ENCODE results near the gene SLC5A10.

DNA sequence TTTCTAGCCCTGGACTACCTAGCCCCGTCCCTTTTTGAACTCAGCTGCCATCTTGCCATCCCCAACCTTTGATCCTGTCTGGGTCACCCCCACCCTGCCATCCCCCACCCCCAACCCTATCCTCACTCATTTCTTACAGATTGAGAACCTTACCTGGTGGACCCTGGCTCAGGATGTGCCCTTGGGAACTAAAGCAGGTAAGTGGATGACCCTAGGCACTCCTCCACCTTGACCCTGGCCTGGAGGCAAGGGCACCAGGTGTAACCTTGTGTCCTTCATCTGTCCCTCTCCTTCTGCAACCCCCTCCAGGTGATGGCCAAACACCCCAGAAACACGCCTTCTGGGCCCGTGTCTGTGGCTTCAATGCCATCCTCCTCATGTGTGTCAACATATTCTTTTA, 68.1 kb downstream of the SLC5A10 start:
- TF ChIP-seq, protein P1, sequence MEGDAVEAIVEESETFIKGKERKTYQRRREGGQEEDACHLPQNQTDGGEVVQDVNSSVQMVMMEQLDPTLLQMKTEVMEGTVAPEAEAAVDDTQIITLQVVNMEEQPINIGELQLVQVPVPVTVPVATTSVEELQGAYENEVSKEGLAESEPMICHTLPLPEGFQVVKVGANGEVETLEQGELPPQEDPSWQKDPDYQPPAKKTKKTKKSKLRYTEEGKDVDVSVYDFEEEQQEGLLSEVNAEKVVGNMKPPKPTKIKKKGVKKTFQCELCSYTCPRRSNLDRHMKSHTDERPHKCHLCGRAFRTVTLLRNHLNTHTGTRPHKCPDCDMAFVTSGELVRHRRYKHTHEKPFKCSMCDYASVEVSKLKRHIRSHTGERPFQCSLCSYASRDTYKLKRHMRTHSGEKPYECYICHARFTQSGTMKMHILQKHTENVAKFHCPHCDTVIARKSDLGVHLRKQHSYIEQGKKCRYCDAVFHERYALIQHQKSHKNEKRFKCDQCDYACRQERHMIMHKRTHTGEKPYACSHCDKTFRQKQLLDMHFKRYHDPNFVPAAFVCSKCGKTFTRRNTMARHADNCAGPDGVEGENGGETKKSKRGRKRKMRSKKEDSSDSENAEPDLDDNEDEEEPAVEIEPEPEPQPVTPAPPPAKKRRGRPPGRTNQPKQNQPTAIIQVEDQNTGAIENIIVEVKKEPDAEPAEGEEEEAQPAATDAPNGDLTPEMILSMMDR (conservative IDR thresholded peaks at IDR 0.05; ENCODE audit: low read depth in 2 of 2) = no peak
- TF ChIP-seq, protein P2, sequence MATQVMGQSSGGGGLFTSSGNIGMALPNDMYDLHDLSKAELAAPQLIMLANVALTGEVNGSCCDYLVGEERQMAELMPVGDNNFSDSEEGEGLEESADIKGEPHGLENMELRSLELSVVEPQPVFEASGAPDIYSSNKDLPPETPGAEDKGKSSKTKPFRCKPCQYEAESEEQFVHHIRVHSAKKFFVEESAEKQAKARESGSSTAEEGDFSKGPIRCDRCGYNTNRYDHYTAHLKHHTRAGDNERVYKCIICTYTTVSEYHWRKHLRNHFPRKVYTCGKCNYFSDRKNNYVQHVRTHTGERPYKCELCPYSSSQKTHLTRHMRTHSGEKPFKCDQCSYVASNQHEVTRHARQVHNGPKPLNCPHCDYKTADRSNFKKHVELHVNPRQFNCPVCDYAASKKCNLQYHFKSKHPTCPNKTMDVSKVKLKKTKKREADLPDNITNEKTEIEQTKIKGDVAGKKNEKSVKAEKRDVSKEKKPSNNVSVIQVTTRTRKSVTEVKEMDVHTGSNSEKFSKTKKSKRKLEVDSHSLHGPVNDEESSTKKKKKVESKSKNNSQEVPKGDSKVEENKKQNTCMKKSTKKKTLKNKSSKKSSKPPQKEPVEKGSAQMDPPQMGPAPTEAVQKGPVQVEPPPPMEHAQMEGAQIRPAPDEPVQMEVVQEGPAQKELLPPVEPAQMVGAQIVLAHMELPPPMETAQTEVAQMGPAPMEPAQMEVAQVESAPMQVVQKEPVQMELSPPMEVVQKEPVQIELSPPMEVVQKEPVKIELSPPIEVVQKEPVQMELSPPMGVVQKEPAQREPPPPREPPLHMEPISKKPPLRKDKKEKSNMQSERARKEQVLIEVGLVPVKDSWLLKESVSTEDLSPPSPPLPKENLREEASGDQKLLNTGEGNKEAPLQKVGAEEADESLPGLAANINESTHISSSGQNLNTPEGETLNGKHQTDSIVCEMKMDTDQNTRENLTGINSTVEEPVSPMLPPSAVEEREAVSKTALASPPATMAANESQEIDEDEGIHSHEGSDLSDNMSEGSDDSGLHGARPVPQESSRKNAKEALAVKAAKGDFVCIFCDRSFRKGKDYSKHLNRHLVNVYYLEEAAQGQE (IDR thresholded peaks at IDR 0.05; ENCODE audit: unreplicated experiment) = no peak
- TF ChIP-seq EZH2 (IDR thresholded peaks at IDR 0.05; ENCODE audit: low read depth, unreplicated experiment) (no peak), POLR2AphosphoS5 (IDR thresholded peaks at IDR 0.05; ENCODE audit: low read depth) (no peak), EZH2phosphoT487 (IDR thresholded peaks at IDR 0.05; ENCODE audit: unreplicated experiment) (no peak), ZNF114 (CRISPR knock-in tag; IDR thresholded peaks at IDR 0.05) (no peak), NANOG (IDR thresholded peaks at IDR 0.05; ENCODE audit: borderline replicate concordance) (no peak), ZNF331 (CRISPR knock-in tag; IDR thresholded peaks at IDR 0.05; ENCODE audit: low read depth) (no peak), JUNB (IDR thresholded peaks at IDR 0.05; ENCODE audit: unreplicated experiment) (no peak), CREB1 (CRISPR knock-in tag; IDR thresholded peaks at IDR 0.05; ENCODE audit: low read depth) (no peak), STAT1 (IDR thresholded peaks at IDR 0.05; ENCODE audit: unreplicated experiment) (no peak)
- TF ChIP-seq, protein P3, sequence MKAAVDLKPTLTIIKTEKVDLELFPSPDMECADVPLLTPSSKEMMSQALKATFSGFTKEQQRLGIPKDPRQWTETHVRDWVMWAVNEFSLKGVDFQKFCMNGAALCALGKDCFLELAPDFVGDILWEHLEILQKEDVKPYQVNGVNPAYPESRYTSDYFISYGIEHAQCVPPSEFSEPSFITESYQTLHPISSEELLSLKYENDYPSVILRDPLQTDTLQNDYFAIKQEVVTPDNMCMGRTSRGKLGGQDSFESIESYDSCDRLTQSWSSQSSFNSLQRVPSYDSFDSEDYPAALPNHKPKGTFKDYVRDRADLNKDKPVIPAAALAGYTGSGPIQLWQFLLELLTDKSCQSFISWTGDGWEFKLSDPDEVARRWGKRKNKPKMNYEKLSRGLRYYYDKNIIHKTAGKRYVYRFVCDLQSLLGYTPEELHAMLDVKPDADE (IDR thresholded peaks at IDR 0.05) = no peak

Data from GM23338 (cell line).